ENCODE results near the gene STAT1. TPM values are rescaled to one million over a fixed set of nuclear protein-coding genes. Genes with fewer than 3 reads are reported as not detected.

The STAT1 gene
- total and polyA plus RNA-seq, 2 donors (not counting 1 experiment from before 2014, with no cell fraction given): 128 to 171 TPM

GRCh38 chr2:191030521-191031154, 16.7 kb upstream of the STAT1 start:
- H3K4me3 ChIP-seq (replicated peaks in 1 of 4; ENCODE audit: control extremely low read depth in 1 of 4, insufficient read depth in 1 of 4, low read depth in 3 of 4, low read length in 4 of 4): no peak overlapping the region
- H3K4me1 ChIP-seq (ENCODE audit: control insufficient read depth, extremely low read depth, insufficient read depth, low read length): no peaks in the 10 kb centered on the region
- TF ChIP-seq CTCF (conservative IDR thresholded peaks at IDR 0.05 in 1 of 2, IDR thresholded peaks at IDR 0.05 in 1 of 2; ENCODE audit: low read depth in 1 of 2, low read length in 2 of 2) (peak; percentile 58 to 69), EZH2 (IDR thresholded peaks at IDR 0.05; ENCODE audit: low read length, missing control alignments) (no peak)
- H3K27me3 ChIP-seq (ENCODE audit: control insufficient read depth, insufficient read depth, low read length): no peaks in the 10 kb centered on the region
- no peak overlapping the region for H2AFZ ChIP-seq (ENCODE audit: low read length)
- H3K27ac ChIP-seq (ENCODE audit: insufficient read depth, low read length): no peak overlapping the region
- H3K79me2 ChIP-seq (ENCODE audit: control insufficient read depth, insufficient read depth, low read length): no peaks in the 10 kb centered on the region
- H3K4me2 ChIP-seq (ENCODE audit: extremely low read depth, insufficient read depth, low read length): no peak overlapping the region
- no peak overlapping the region for H3K9ac ChIP-seq (ENCODE audit: insufficient read depth, low read length)
- DNase-seq (ENCODE audit: low read depth in 2 of 2): peak; percentile 45 to 61
- H4K20me1 ChIP-seq (ENCODE audit: control insufficient read depth, extremely low read depth, insufficient read depth, low read length): no peaks in the 10 kb centered on the region
- H3K9me3 ChIP-seq (ENCODE audit: control insufficient read depth, insufficient read depth, low read depth, low read length): no peaks in the 10 kb centered on the region
- no peaks in the 10 kb centered on the region for H3K36me3 ChIP-seq (ENCODE audit: control insufficient read depth, insufficient read depth, low read length)

GRCh38 chr2:191029280-191029950, 15.4 kb upstream of the STAT1 start:
- no peaks in the 10 kb centered on the region for H4K20me1 ChIP-seq (ENCODE audit: control insufficient read depth, extremely low read depth, insufficient read depth, low read length)

More at GRCh38 chr2:191029280-191029950, 15.4 kb upstream of the STAT1 start:
- TF ChIP-seq CTCF (conservative IDR thresholded peaks at IDR 0.05 in 1 of 2, IDR thresholded peaks at IDR 0.05 in 1 of 2; ENCODE audit: low read depth in 1 of 2, low read length in 2 of 2): no peak
- no peak for TF ChIP-seq EZH2 (IDR thresholded peaks at IDR 0.05; ENCODE audit: low read length, missing control alignments)
- Histone ChIP-seq H3K79me2 (ENCODE audit: control insufficient read depth, insufficient read depth, low read length) (no peaks in the 10 kb centered on the region), H3K9me3 (ENCODE audit: control insufficient read depth, insufficient read depth, low read depth, low read length) (no peaks in the 10 kb centered on the region), H3K4me3 (replicated peaks in 1 of 4; ENCODE audit: control extremely low read depth in 1 of 4, insufficient read depth in 1 of 4, low read depth in 3 of 4, low read length in 4 of 4) (no peak overlapping the region), H3K4me1 (ENCODE audit: control insufficient read depth, extremely low read depth, insufficient read depth, low read length) (no peaks in the 10 kb centered on the region), H3K9ac (ENCODE audit: insufficient read depth, low read length) (no peak overlapping the region), H2AFZ (ENCODE audit: low read length) (no peak overlapping the region), H3K27ac (ENCODE audit: insufficient read depth, low read length) (no peak overlapping the region), H3K36me3 (ENCODE audit: control insufficient read depth, insufficient read depth, low read length) (no peaks in the 10 kb centered on the region), H3K27me3 (ENCODE audit: control insufficient read depth, insufficient read depth, low read length) (no peaks in the 10 kb centered on the region), H3K4me2 (ENCODE audit: extremely low read depth, insufficient read depth, low read length) (no peak overlapping the region)
- DNase-seq (ENCODE audit: low read depth in 2 of 2): no peak
